ENCODE results near the gene IRX1. TPM values are rescaled to one million over a fixed set of nuclear protein-coding genes. Genes with fewer than 3 reads are reported as not detected.
A peak's percentile ranks its signal among the peaks of the same experiment; 100 is the strongest.

The IRX1 gene
- polyA plus RNA-seq, 1 of the 3 experiments (the other 2 are of a cell fraction), result not detected

GRCh38 chr5:3590967-3591900 lies 4.4 kb upstream of the IRX1 start:
- H3K4me2 ChIP-seq, result no peak overlapping the region
- H3K4me3 ChIP-seq (ENCODE audit: low read depth in 2 of 2, low read length in 1 of 2), result no peak overlapping the region
- H3K27ac ChIP-seq (ENCODE audit: low read depth in 2 of 2, low read length in 1 of 2), result no peak overlapping the region
- ChIA-PET CTCF (interaction anchor here (0.6 kb wide), 1 partner anchor 213 kb away, joined by 3 read pairs; no protein-coding TSS in a partner anchor), POLR2A (no interaction called here)
- no peaks in the 10 kb centered on the region for H3K9me3 ChIP-seq
- H3K79me2 ChIP-seq (ENCODE audit: insufficient read depth), result no peaks in the 10 kb centered on the region
- H4K20me1 ChIP-seq (ENCODE audit: insufficient read depth), result no peaks in the 10 kb centered on the region
- no peak overlapping the region for H2AFZ ChIP-seq (ENCODE audit: low read depth)
- WGBS (ENCODE audit: low lambda C conversion rate), result 12% methylated on average over 15 of the region's 79 CpGs
- H3K9ac ChIP-seq, result no peak overlapping the region
- H3K36me3 ChIP-seq (replicated peaks in 1 of 2; ENCODE audit: control insufficient read depth in 1 of 2, insufficient read depth in 2 of 2, low read length in 1 of 2), result no peaks in the 10 kb centered on the region
- H3F3A ChIP-seq (replicated peaks; ENCODE audit: insufficient read depth), result no peaks in the 10 kb centered on the region
- peak; percentile 17 for DNase-seq
- peaks cover 59% of the 10 kb centered on the region for H3K27me3 ChIP-seq (ENCODE audit: insufficient read depth)
- TF ChIP-seq RFX5 (IDR thresholded peaks at IDR 0.05; ENCODE audit: low read length), result no peak
- no peak for TF ChIP-seq ZBTB33 (IDR thresholded peaks at IDR 0.05; ENCODE audit: borderline replicate concordance, low read depth)
- no peak for TF ChIP-seq IRF3 (IDR thresholded peaks at IDR 0.05; ENCODE audit: low read depth, low read length)
- TF ChIP-seq REST (IDR thresholded peaks at IDR 0.05; ENCODE audit: low read depth, low read length), result no peak
- no peak for TF ChIP-seq ELF1 (IDR thresholded peaks at IDR 0.05)
- no peaks in the 10 kb centered on the region for H3K4me1 ChIP-seq (ENCODE audit: control insufficient read depth in 1 of 2, insufficient read depth in 2 of 2, low read depth in 1 of 2, low read length in 1 of 2)
- no peaks in the 10 kb centered on the region for H3K9me2 ChIP-seq

GRCh38 chr5:3592298-3592697 lies 3.3 kb upstream of the IRX1 start:
- Histone ChIP-seq H3K4me1 (ENCODE audit: control insufficient read depth in 1 of 2, insufficient read depth in 2 of 2, low read depth in 1 of 2, low read length in 1 of 2) (no peaks in the 10 kb centered on the region), H4K20me1 (ENCODE audit: insufficient read depth) (no peaks in the 10 kb centered on the region), H3K27me3 (ENCODE audit: insufficient read depth) (peaks cover 70% of the 10 kb centered on the region), H3F3A (replicated peaks; ENCODE audit: insufficient read depth) (no peaks in the 10 kb centered on the region), H3K27ac (ENCODE audit: low read depth in 2 of 2, low read length in 1 of 2) (no peak overlapping the region), H3K9me3 (no peaks in the 10 kb centered on the region), H3K79me2 (ENCODE audit: insufficient read depth) (no peaks in the 10 kb centered on the region), H3K36me3 (replicated peaks in 1 of 2; ENCODE audit: control insufficient read depth in 1 of 2, insufficient read depth in 2 of 2, low read length in 1 of 2) (no peaks in the 10 kb centered on the region), H3K4me3 (ENCODE audit: low read depth in 2 of 2, low read length in 1 of 2) (no peak overlapping the region), H2AFZ (ENCODE audit: low read depth) (no peak overlapping the region), H3K9ac (no peak overlapping the region), H3K4me2 (no peak overlapping the region), H3K9me2 (no peaks in the 10 kb centered on the region)
- no peak for TF ChIP-seq ZBTB33 (IDR thresholded peaks at IDR 0.05; ENCODE audit: borderline replicate concordance, low read depth)
- no peak for TF ChIP-seq PBX3 (IDR thresholded peaks at IDR 0.05)
- TF ChIP-seq POLR2AphosphoS5 (IDR thresholded peaks at IDR 0.05; ENCODE audit: low read depth, low read length), result no peak
- TF ChIP-seq RXRA (IDR thresholded peaks at IDR 0.05; ENCODE audit: borderline replicate concordance, low read depth), result no peak
- no peak for TF ChIP-seq CHD2 (IDR thresholded peaks at IDR 0.05; ENCODE audit: low read length, partially characterized antibody)
- TF ChIP-seq FOSL2 (IDR thresholded peaks at IDR 0.05; ENCODE audit: borderline replicate concordance, low read depth), result no peak
- CTCF ChIA-PET, result interaction anchor here (2.1 kb wide), 1 partner anchor 11 kb away, joined by 12 read pairs; no protein-coding TSS in a partner anchor
- POLR2A ChIA-PET, result no interaction called here
- WGBS (ENCODE audit: low lambda C conversion rate), result 18% methylated on average over 19 of the region's 22 CpGs
- DNase-seq, result peak; percentile 24
